GM21529 (cell line): ENCODE data around the gene PTPN6.

Experiments
- ATAC-seq: cut with Tn5 transposase; IDR thresholded peaks from one replicate; pipeline ENCODE4 v1.9.1; 2021; ENCODE audit not compliant: unreplicated experiment

Gene PTPN6

DNA sequence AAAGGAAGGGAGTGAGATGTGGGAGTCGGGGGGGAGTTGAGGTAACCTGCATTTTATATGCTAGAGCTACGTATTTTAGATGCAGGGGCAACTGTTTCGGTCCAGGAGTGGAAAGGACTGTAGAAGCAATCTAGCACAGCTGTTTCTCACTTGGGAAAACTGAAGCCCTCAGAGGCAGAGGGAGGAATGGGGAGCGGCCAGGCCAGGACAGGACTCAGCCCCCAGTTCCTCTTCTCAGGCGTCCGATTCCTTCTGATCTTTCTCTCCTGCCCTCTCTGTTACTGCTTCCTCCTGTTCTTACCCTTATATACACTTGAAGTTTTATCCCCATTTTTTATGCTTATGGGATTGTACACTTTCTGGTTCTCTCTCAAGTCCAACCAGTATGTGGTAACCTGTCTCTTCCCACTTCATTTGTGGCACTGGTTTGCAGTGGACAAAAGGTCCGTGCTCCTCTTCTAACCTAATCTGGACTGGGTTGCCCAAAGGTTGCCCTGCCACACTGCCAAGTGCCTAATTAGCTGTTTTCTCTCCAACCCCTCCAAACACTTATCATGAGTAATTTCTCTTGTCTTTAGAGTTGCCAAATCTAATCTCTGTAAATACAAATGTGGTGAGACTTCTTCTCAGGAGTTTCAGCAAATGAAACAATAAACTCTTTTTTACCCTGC, 50.9 kb downstream of the PTPN6 start:
- ATAC-seq = no peak

DNA sequence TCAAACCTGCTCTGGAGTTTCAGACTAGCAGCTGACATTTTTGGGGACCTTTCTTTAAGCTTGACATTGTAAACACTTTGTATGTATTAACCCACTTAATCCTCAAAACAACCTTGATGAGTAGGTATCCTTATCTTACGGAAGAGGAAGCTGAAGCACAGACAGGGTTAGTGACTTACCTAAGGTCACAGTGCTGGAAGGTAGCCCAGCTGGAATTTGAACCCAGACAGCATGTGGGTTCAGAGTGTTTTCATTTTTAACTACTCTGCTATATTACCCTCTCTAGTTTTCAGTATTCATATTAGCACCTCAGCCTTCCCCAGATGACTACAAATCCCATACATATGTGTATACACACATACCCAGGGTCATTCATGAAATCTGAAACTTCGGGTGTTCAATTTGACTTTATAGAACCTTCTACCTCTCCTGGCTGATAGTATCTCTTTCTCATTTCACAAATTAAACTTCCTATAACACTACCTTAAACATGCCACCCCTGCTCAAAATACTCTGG, 53.2 kb downstream of the PTPN6 start:
- no peak for ATAC-seq

DNA sequence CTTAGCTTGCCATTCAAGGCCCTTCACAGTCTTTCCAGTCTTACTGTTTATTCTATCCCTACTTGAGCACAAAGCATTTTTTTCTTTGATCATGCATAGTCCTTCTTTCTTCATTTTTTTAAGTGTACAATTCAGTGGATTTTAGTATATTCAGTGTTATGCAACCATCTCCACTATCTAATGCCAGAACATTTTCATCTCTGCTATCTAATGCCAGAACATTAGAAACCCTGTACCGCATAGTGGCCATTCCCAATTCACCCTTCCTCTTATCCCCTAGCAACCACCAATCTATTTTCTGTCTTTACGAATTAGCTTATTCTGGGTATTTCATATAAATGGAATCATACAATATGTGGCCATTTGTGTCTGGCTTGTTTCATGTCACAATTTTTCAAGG, 53.7 kb downstream of the PTPN6 start:
- ATAC-seq = no peak

DNA sequence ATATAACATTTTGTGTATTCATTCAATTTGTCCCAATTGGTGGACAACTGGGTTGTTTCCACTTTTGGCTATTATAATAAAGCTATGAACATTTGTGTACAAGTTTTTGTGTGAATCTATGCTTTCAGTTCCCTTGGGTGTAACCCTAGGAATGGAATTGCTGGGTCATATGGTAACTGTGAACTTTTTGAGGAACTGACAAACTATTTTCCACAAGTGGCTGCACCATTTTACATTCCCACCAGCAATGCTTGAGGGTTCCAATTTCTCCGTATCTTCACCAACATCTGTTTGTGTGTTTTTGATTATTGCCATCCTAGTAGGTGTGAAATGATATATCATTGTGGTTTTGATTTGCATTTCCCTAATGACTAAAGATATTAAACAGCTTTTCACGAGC, 54.2 kb downstream of the PTPN6 start:
- no peak for ATAC-seq

DNA sequence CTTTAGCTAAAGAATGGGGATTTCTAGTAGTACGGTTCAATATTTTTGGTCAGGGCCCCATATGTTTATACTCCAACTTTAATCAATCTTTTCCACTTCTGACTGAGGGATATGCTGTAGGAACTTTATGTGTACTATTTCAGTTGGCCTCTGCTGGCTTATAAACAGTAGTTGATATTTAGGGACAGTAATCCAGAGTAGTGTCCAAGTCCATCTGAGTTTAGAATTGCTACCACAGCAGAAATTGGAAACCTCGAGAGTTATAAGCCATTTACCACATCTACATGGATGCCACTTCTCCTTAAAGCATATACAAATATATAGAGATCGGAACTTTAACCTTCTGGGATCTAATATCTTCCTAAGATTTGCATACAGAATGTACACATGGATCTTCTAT, 55.5 kb downstream of the PTPN6 start:
- no peak for ATAC-seq

DNA sequence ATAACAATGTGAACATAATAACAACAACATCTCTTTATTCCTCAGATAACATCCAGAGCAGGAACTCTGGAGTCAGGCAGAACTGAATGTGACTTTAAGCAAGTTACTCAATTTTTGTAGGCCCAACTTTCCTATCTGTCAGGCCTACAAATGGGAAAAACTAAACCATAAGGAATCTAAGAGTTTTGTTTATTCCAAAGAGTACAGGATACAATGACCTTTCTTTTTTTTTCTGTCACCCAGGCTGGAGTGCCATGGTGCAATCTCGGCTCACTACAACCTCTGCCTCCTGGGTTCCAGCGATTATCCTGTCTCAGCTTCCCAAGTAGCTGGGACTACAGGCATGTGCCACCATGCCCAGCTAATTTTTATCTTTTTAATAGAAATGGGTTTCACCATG, 57.7 kb downstream of the PTPN6 start:
- no peak for ATAC-seq

DNA sequence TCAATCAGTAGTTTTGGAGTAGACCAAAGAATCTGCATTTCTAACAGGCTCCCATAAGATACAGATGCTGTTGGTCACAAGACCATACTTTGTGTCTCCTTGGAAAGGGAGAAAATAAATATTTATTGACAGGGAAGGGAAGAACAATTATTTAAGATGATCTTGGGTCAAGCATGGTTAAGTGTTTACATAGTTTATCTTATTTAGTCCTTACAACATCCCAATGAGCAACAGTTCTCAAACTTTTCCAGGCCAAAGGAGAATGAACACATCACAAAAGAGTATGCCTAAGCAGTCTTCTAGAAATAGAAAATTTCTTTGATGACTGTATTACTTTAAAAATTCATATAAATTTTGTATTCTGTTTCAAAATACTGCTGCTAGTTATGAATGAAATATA, 58.4 kb downstream of the PTPN6 start:
- no peak for ATAC-seq
